ENCODE data around the gene UBXN4.

UBXN4 gene

DNA sequence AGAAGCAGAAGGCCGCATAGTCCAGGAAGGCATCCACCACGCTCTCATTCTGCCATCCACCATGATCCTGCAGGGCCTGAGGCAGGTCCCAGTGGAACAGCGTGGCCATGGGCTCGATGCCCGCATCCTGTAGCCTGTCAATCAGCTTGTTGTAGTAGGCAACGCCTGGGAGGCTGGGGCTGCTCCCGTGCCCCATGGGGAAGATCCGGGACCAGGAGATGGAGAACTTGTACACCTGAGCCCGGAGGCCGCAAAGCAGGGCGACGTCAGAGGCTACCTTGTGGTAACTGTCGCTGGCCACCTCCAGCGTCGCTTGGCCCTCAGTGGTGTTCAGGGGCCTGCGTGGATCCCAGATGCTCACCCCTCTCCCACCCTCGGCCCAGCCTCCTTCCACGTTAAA is 75.8 kb downstream of the UBXN4 start:
- H3K27me3 Mint-ChIP-seq = no peaks in the 10 kb centered on the region
- H3K4me3 Mint-ChIP-seq = no peak overlapping the region
- H3K9me3 Mint-ChIP-seq = no peaks in the 10 kb centered on the region
- peaks cover 51% of the 10 kb centered on the region for H3K4me1 Mint-ChIP-seq
- no peak overlapping the region for H3K27ac Mint-ChIP-seq
- peaks cover 2% of the 10 kb centered on the region for H3K36me3 Mint-ChIP-seq

DNA sequence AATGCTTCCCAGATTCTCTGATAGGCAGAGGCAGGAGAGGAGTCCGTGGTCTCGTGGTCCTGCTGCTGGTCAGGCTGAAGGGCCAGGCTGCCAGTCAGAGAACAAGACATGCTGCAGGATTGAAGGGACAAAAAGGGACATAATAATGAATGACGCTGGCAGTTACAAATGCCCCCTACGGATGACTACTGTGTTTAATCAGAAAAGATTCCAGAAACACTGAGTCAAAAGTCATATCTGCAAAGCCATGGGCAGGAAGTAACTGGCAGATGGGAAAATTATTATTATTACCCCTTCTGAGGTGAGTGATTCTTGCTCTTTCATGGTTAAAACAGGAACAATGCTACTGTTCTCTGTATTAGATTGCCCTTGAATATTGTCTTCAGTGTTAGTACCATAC is 76.3 kb downstream of the UBXN4 start:
- Mint-ChIP-seq H3K4me1 (peaks cover 51% of the 10 kb centered on the region), H3K27ac (no peak overlapping the region), H3K9me3 (no peaks in the 10 kb centered on the region), H3K36me3 (peaks cover 5% of the 10 kb centered on the region), H3K4me3 (no peak overlapping the region), H3K27me3 (no peaks in the 10 kb centered on the region)

DNA sequence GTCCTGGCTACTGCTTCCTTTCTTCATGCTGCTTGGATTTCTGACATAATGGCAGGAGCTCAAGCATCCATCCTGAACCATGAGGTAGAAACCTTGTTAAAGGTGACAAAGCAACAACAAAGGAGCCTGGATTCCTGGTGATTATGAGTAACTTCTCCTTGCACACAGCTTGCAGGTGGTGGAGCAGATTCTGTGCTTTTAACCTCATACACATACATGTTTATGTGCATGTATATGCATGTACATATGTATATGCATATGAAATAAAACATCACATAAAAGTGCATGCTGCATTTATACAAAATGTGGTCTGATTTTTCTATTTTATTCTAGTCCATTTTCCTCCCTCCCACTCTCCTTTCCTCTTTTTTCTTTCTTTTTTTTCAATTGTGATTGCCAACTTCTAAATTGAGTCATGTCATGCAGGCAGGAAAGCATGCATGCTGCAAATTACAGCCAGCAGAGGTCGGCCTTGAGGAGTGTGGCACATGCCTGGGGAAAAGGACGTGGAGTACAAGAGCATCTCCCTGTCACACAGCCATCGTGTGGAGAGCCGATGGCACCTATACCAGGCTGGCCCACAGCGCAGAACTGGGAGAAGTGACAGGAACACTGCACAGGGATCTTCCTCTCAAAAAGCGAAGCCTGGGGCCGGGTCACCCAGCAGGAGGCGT is 77.4 kb downstream of the UBXN4 start:
- H3K4me3 Mint-ChIP-seq = no peak overlapping the region
- peaks cover 51% of the 10 kb centered on the region for H3K4me1 Mint-ChIP-seq
- H3K36me3 Mint-ChIP-seq = peaks cover 5% of the 10 kb centered on the region
- H3K27ac Mint-ChIP-seq = no peak overlapping the region
- no peaks in the 10 kb centered on the region for H3K9me3 Mint-ChIP-seq
- H3K27me3 Mint-ChIP-seq = no peaks in the 10 kb centered on the region

DNA sequence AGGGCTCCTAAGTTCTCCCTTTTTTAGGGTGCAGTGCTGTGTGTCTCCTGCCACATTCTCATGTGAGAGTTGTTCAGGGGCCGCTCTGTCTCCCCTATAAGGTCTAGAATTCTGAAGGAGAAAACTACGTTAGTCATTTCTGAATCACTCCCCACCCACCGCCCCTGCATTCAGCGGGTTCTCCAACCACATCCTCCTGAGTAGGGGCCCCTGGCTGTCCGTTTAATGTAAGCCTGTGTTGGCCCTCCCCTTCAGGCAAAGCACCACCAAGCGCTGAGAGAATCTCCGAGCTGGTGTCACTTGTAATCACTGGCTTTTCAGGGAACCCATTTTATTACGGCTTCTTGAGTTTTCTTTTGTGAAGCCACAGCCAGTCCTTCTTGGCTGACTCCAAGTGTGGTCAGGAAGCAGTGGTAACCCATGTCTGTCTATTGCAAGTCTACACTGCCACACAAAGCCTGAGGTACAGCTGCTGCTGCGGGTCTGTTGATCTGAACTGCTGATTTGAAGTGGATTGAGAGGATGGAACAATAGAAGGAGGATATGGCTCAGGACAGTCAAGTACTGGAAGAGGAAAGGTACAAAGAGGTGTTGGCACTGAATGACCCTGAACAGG is 78.5 kb downstream of the UBXN4 start:
- H3K36me3 Mint-ChIP-seq = peaks cover 5% of the 10 kb centered on the region
- peaks cover 46% of the 10 kb centered on the region for H3K4me1 Mint-ChIP-seq
- H3K27me3 Mint-ChIP-seq = no peaks in the 10 kb centered on the region
- peak overlapping the region; percentile 79 for H3K4me3 Mint-ChIP-seq
- H3K9me3 Mint-ChIP-seq = no peaks in the 10 kb centered on the region
- peak overlapping the region; percentile 80 for H3K27ac Mint-ChIP-seq

DNA sequence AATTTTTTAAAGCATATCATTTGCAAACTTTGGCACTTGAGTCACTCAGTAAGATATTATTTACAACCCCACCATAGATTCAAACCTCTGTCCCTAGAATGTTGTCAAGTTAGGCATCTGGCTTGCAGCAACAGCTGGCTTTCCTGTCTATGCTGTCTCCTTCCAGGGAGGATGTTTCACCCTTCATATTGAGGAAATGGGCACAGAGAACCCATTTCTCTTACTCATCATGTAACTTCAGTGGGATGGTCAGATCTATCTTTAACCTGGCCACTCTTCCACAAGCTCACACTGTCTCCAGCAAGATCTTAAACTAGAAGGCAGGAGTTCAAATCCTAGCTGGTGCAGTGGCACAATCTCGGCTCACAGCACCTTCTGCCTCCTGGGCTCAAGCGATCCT is 79.5 kb downstream of the UBXN4 start:
- H3K4me3 Mint-ChIP-seq = peak overlapping the region; percentile 39
- peaks cover 35% of the 10 kb centered on the region for H3K4me1 Mint-ChIP-seq
- H3K27ac Mint-ChIP-seq = no peak overlapping the region

DNA sequence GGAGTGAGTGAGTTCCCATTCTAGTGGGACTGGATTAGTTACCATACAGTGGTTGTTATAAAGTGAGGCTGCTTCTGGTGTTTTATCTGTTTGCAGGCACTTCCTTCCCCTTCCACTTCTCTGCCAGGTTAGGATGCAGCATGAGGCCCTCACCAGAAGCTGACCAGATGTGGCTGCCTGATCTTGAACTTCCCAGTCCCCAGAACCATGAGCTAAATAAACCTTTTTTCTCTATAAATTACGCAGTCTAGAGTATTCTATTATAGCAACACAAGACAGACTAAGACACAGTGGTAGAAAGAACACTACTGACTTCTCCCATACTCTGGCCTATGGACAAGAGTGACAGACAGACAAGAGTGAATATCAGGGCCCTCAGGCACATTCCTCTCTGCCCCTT is 81.2 kb downstream of the UBXN4 start:
- Mint-ChIP-seq H3K36me3 (peaks cover 5% of the 10 kb centered on the region), H3K27ac (no peak overlapping the region), H3K4me1 (peaks cover 30% of the 10 kb centered on the region), H3K4me3 (no peak overlapping the region), H3K27me3 (no peaks in the 10 kb centered on the region), H3K9me3 (no peaks in the 10 kb centered on the region)

More for the DNA sequence above, 79.5 kb downstream of the UBXN4 start:
- Mint-ChIP-seq H3K9me3 (no peaks in the 10 kb centered on the region), H3K27me3 (no peaks in the 10 kb centered on the region), H3K36me3 (peaks cover 5% of the 10 kb centered on the region)

DNA sequence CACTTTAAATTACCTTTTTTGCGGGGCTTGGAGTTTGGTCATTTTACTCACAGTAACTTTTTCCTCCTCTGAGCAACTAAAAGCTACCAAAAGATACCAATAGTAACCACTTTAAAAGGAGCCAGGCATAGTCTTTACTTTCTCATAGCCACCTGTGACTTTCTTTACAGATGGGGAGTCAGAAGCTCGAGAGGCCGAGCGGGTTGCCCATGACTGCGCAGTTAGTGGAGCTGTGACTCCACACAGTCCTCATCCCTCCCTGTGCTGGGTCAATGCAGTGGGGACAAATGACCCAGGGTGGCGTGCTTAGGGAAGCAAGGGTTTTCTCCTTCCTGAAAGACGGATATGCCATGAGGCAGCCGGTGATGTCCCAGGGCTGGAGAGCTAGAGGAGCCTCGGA is 83.5 kb downstream of the UBXN4 start:
- Mint-ChIP-seq H3K27ac (no peak overlapping the region), H3K27me3 (no peaks in the 10 kb centered on the region), H3K9me3 (no peaks in the 10 kb centered on the region), H3K36me3 (peaks cover 5% of the 10 kb centered on the region), H3K4me1 (peaks cover 15% of the 10 kb centered on the region), H3K4me3 (no peak overlapping the region)

DNA sequence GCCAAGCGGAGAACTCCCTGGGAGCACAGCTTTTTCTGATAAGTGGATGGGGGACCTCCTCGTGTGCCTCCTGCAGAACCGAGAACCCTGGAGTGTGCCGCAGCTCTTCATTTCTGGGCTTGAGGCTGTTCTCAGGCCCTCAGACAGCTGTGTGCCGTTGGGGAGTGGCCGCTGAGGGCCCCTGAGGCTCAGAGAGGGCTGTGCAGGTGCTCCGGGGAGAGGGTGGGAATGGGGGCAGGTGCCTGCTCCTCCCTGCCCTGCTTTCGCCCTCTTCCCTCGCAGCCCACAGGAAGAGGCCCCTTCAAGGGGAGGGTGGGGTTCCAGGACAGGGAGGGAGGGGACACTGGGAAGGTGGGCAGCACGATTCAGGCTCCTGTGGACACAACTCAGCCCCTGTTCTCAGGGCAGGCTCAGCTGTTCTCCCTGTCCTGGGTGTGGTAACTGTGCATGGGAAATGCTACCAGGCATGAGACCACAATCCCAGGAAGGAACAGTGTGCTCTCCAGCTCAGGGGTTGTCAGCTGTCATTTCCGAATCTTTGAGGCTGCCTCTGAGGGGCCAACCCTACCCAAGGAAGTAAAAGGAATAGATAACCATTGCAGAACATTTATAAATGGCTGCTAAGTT is 84.0 kb downstream of the UBXN4 start:
- no peak overlapping the region for H3K4me3 Mint-ChIP-seq
- H3K4me1 Mint-ChIP-seq = peaks cover 10% of the 10 kb centered on the region
- H3K27me3 Mint-ChIP-seq = no peaks in the 10 kb centered on the region
- peaks cover 5% of the 10 kb centered on the region for H3K36me3 Mint-ChIP-seq
- no peaks in the 10 kb centered on the region for H3K9me3 Mint-ChIP-seq
- H3K27ac Mint-ChIP-seq = no peak overlapping the region

DNA sequence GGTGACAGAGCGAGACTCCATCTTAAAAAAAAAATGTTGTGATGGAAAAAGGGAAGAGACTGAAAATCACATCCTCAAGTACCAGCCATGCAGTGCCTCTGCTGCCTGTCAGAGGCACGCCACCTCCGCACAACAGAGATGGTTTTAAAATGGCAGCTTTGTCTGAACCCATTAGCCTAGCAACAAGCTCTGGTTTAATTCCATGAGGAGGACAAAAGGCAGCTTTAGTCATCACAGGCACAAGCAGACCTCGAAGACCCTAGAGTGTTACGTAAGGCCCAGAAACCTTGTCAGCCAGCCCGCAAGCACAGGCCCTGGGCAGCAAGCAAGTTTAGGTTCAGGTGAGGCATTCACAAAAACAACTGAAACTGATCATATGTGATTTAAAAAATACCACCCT is 84.9 kb downstream of the UBXN4 start:
- Mint-ChIP-seq H3K9me3 (no peaks in the 10 kb centered on the region), H3K27me3 (no peaks in the 10 kb centered on the region), H3K4me1 (peaks cover 2% of the 10 kb centered on the region), H3K4me3 (no peak overlapping the region), H3K36me3 (peaks cover 5% of the 10 kb centered on the region), H3K27ac (no peak overlapping the region)

DNA sequence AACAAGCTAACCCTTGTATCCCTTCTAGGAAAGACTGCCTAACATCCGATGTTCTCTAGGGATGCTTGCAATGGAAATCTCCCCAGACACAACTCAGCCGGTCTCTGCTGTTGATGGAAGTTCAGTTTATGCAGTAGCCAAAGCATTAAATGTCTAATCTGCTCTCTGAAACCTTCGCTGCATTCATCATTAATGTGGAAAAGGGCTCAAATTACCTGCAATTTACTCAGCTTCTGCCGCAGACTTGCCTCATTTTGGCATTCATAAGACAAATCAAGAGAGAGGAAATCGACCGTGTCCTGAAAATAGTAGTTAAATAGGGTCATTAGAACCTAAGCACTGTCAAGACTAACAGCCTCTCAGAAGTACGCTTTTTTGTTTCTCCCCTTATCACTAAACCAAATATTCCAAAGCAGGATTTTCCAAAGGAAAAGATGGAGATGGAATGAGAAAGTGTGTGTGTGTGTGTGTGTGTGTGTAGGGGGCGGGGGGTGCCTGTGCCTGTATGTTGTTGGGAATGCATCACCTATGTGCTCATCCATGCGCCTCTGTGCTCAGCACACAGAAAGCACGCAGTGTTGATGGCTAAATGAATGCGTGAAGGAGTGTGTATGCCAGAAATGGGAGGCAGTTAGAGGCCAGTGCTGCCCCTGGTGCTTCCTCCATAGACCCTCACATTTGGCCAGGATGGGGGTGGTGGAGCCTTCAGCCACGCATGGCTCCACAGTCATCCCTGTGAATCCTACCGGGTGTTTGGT is 87.9 kb downstream of the UBXN4 start:
- no peak overlapping the region for H3K4me3 Mint-ChIP-seq
- H3K4me1 Mint-ChIP-seq = no peaks in the 10 kb centered on the region
- no peaks in the 10 kb centered on the region for H3K9me3 Mint-ChIP-seq
- H3K27ac Mint-ChIP-seq = no peak overlapping the region
- H3K36me3 Mint-ChIP-seq = peaks cover 1% of the 10 kb centered on the region
- no peaks in the 10 kb centered on the region for H3K27me3 Mint-ChIP-seq

DNA sequence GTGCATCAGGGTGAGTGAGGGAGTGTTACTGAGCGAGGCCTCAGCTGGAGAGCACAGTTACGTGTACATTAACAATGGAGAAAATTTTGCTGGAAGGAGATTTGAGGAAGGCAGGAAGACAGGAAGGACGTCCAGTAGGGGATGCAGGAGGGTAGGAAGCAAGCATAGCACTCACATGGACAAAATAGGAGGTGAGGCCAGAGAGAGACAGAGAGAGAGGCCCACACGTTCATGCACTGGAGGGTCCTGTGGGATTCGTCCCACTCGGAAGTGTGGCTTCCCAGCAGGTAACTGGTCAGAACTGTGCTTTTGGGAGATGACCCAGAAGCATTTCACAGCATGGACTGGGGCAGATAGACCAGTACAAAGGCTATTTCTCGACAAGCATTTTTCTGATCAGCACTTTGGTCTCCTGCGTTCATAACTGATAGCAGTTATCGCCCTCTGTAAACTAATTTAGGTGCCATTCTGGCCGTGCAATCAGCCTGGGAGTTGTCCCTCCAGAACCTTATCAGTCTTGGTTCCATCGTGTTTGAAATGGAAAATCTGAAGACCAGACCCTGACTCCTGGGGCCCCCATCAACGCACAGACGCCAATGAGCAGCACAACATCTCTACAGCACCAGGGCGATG is 89.6 kb downstream of the UBXN4 start:
- Mint-ChIP-seq H3K27me3 (no peaks in the 10 kb centered on the region), H3K4me1 (peaks cover 5% of the 10 kb centered on the region), H3K9me3 (no peaks in the 10 kb centered on the region), H3K27ac (no peak overlapping the region), H3K36me3 (peaks cover 1% of the 10 kb centered on the region), H3K4me3 (no peak overlapping the region)

DNA sequence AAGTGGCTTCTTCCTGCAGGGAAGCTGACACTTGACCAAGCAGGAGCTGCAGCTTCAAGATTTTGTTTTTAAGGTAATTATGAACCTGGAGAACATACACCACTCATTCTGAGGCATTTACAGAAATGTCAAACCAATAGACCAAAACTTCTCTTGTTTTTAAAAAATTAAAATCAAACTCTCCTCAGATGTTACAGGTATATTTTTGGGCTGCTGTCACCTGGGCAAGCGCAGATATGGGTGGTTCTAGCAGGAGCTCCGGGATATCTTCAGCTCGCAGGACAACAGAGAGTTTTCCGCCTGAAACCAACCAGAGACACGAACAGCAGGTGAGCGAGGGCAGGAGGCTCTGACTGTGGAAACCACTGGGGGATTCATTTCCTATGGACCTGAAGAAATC is 91.2 kb downstream of the UBXN4 start:
- Mint-ChIP-seq H3K36me3 (peaks cover 1% of the 10 kb centered on the region), H3K9me3 (no peaks in the 10 kb centered on the region), H3K4me1 (peaks cover 7% of the 10 kb centered on the region), H3K27me3 (no peaks in the 10 kb centered on the region), H3K27ac (no peak overlapping the region), H3K4me3 (no peak overlapping the region)
